AG09309 (cell line): ENCODE measurements around the gene ASPG.

Experiments
- DNase-seq: peaks from one replicate; pipeline ENCODE4 v3.0.0-alpha.2; 2010; ENCODE audit warnings: low read depth
- H3K4me3 ChIP-seq: 2 replicates; pipeline ENCODE4 v1.5.1; 2011; ENCODE audit warnings: mild to moderate bottlenecking, low read depth, low read length, moderate library complexity; ENCODE audit not compliant: control insufficient read depth
- TF ChIP-seq, protein P1 (sequence below): IDR thresholded peaks from 2 replicates; pipeline ENCODE4 v1.5.1; 2011; ENCODE audit warnings: mild to moderate bottlenecking, low read depth, low read length, inconsistent platforms; ENCODE audit not compliant: insufficient read depth, control insufficient read depth; ENCODE audit errors: missing control alignments

Gene ASPG

DNA sequence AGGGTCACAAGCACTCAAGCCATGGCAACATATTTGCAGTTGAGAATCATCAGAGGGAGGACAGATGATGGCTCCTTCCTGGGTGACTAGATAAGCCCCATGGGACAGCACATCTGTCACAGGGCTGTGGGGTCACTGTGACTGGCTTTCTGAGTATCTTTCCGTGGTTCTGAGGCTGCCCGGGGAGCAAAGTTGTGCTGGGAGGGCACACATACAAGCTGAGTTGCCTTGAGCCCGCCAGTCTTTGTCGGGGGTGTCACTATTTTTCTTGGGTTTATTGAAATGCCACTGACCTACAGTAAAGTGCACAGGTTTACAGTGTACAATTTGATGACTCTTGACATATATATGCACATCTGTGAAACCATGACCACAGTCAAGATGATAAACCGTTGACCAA is 35.6 kb downstream of the ASPG start:
- TF ChIP-seq, protein P1, sequence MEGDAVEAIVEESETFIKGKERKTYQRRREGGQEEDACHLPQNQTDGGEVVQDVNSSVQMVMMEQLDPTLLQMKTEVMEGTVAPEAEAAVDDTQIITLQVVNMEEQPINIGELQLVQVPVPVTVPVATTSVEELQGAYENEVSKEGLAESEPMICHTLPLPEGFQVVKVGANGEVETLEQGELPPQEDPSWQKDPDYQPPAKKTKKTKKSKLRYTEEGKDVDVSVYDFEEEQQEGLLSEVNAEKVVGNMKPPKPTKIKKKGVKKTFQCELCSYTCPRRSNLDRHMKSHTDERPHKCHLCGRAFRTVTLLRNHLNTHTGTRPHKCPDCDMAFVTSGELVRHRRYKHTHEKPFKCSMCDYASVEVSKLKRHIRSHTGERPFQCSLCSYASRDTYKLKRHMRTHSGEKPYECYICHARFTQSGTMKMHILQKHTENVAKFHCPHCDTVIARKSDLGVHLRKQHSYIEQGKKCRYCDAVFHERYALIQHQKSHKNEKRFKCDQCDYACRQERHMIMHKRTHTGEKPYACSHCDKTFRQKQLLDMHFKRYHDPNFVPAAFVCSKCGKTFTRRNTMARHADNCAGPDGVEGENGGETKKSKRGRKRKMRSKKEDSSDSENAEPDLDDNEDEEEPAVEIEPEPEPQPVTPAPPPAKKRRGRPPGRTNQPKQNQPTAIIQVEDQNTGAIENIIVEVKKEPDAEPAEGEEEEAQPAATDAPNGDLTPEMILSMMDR: no peak
- no peak overlapping the region for H3K4me3 ChIP-seq
- no peak for DNase-seq

DNA sequence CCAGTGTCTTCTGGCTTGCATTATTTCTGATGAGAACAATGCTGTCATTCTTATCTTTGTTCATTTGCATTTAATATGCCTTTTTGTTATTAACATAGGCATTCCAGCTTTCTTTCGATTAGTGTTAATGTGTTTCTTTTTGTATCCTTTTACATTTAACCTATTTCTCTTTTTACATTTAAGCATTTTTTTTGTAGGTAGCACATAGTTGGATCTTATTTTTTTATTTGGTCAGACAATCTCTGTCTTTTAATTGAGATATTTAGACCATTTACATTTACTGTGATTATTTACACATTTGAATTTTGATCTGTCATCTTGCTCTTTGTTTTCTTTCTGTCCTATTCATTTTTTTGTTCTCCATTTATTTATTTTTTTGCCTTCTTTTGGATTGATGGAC is 38.4 kb downstream of the ASPG start:
- DNase-seq: no peak
- TF ChIP-seq, protein P1: no peak
- no peak overlapping the region for H3K4me3 ChIP-seq

DNA sequence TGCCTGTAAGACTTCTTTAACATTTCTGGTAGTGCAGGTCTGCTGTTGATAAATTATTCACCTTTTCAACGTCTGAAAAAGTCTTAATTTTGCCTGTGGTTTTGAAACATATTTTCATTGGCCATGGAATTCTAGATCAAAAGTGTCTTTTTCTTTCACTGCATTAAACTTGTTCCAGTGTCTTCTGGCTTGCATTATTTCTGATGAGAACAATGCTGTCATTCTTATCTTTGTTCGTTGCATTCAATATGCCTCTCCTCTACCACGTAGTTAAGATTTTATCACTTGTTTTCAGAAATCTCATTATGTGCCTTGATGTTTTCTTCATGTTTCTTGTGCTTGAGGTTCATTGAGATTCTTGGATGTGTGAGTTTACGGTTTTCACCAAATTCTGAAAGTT is 39.5 kb downstream of the ASPG start:
- TF ChIP-seq, protein P1: no peak
- DNase-seq: no peak

DNA sequence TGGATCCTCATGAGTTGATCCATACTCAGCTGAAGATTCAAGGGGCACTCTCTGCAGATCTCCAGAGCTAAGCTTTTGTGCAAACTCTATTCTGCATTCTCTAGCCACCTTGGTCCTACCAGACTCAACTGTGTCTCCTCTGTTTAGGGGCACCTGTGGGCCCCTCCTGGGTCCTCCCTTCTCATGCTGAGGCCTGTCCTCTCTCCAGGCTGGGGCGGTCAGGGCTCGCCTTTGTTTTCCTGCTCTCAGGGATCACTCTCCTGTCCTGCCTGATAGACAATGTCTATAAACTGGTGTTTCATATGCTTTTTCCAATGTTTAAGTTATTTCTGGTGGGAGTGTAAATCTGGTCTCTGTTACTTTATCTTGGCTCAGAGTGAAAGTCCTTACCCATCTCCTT is 41.3 kb downstream of the ASPG start:
- no peak overlapping the region for H3K4me3 ChIP-seq
- DNase-seq: no peak
- TF ChIP-seq, protein P1: no peak

More for the DNA sequence above, 39.5 kb downstream of the ASPG start:
- no peak overlapping the region for H3K4me3 ChIP-seq

DNA sequence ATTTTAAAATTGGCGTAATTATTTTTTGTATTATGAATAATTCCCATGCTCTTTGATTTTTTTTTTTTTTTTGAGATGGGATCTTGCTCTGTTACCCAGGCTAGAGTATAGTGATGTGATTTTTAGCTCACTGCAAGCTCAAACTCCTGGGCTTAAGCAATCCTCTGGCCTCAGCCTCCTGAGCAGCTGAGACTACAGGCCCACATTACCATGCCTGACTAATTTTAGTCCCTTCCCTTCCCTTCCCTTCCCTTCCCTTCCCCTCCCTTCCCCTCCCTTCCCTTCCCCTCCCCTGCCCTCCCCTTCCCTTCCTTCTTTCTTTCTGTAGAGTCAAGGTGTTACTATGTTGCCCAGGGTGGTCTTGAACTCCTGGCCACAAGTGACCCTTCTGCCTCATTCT is 43.5 kb downstream of the ASPG start:
- no peak overlapping the region for H3K4me3 ChIP-seq
- TF ChIP-seq, protein P1: no peak
- DNase-seq: no peak

DNA sequence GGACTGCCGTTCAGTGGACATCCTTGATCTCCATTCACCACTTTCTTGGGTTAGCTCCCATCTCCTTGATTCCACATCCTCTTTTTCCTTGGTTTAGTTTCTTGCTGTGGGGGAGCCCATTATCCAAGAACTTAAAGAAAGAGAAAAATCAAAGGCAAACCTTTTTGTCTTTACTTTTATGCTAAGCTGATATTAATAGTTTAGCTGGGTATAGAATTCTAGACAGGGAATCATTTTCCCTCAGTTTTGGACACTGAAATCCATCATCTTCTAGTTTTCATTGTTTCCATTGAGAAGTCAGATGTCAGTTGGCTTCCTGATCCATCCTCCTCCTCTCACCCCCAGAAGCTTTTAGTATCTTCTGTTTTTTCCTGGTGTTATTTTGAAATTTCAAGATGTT is 44.1 kb downstream of the ASPG start:
- DNase-seq: no peak
- no peak overlapping the region for H3K4me3 ChIP-seq
- TF ChIP-seq, protein P1: no peak
